IMR-90 (cell line): Measurements from ENCODE around the gene CCDC102A. TPM values are rescaled to one million over a fixed set of nuclear protein-coding genes. Genes with fewer than 3 reads are reported as not detected.

ENCODE experiments used
- ATAC-seq: fragments of 200-7000 bp; cut with Tn5 transposase; 2 replicates; pipeline ENCODE4 v1.9.1; 2020; ENCODE audit warnings: low read depth, mild to moderate bottlenecking, moderate library complexity
- BruUV-seq: library from RNA; stranded (reverse); fragments of 400-500 nt; replicated peaks from 2 replicates; lab custom pipeline; 2021; lab: Mats Ljungman, UMichigan
- CTCF ChIA-PET: fragments of 300-600 bp; formaldehyde crosslinking; extraction: SDS; loops from one replicate; lab custom pipeline; 2021; ENCODE audit warnings: antibody characterized with exemption; lab: Yijun Ruan, JAX
- POLR2A ChIA-PET: fragments of 300-600 bp; sonication (Branson Sonifier 250); formaldehyde crosslinking; loops from one replicate; lab custom pipeline; 2022; ENCODE audit warnings: antibody characterized with exemption; ENCODE audit not compliant: unreplicated experiment; lab: Charles Lee
- DNase-seq: peaks from one replicate; pipeline ENCODE4 v3.0.0; 2013
- H2AFZ ChIP-seq: replicated peaks from 2 replicates; pipeline ENCODE3; 2013; ENCODE audit warnings: low read length, mild to moderate bottlenecking; ENCODE audit not compliant: poor library complexity
- H2AK5ac ChIP-seq: 2 replicates; pipeline ENCODE4 v1.6.1; 2013; ENCODE audit warnings: low read depth, low read length, inconsistent platforms
- H2AK9ac ChIP-seq: replicated peaks from 2 replicates; pipeline ENCODE3; 2013; ENCODE audit warnings: mild to moderate bottlenecking, low read depth, low read length, moderate library complexity; ENCODE audit not compliant: poor library complexity
- H2BK120ac ChIP-seq: 2 replicates; pipeline ENCODE4 v1.6.1; 2013; ENCODE audit warnings: low read depth, low read length, inconsistent platforms
- H2BK15ac ChIP-seq: 3 replicates; pipeline ENCODE4 v1.6.1; 2013; ENCODE audit warnings: low read depth, low read length, inconsistent platforms
- H2BK20ac ChIP-seq: 2 replicates; pipeline ENCODE4 v1.6.1; 2013; ENCODE audit warnings: low read depth, mild to moderate bottlenecking, inconsistent platforms, low read length, moderate library complexity
- H2BK5ac ChIP-seq: 2 replicates; pipeline ENCODE4 v1.6.1; 2013; ENCODE audit warnings: mild to moderate bottlenecking, low read depth, low read length, inconsistent platforms; ENCODE audit not compliant: poor library complexity, severe bottlenecking
- H3K14ac ChIP-seq: replicated peaks from 2 replicates; pipeline ENCODE4 v1.6.1; 2013; ENCODE audit warnings: low read depth, low read length, inconsistent platforms
- H3K18ac ChIP-seq: 2 replicates; pipeline ENCODE4 v1.6.1; 2013; ENCODE audit warnings: low read depth, low read length, control low read depth
- H3K23ac ChIP-seq: 2 replicates; pipeline ENCODE4 v1.6.1; 2013; ENCODE audit warnings: low read depth, low read length, inconsistent platforms
- H3K27ac ChIP-seq: 2 replicates; pipeline ENCODE4 v1.5.1; 2013; ENCODE audit warnings: mild to moderate bottlenecking, control low read depth, low read length; ENCODE audit not compliant: insufficient read depth
- H3K27me3 ChIP-seq: 2 replicates; pipeline ENCODE4 v1.6.1; 2013; ENCODE audit warnings: low read length; ENCODE audit not compliant: control insufficient read depth, insufficient read depth
- H3K36me3 ChIP-seq: 2 replicates; pipeline ENCODE4 v1.6.1; 2013; ENCODE audit warnings: low read length, mixed read lengths; ENCODE audit not compliant: control insufficient read depth, insufficient read depth
- H3K4ac ChIP-seq: 2 replicates; pipeline ENCODE4 v1.6.1; 2013; ENCODE audit warnings: low read depth, low read length, inconsistent platforms
- H3K4me1 ChIP-seq: 2 replicates; pipeline ENCODE4 v1.6.1; 2013; ENCODE audit warnings: low read length, mixed read lengths; ENCODE audit not compliant: control insufficient read depth, insufficient read depth
- H3K4me2 ChIP-seq: 2 replicates; pipeline ENCODE4 v1.6.1; 2013; ENCODE audit warnings: low read depth, mild to moderate bottlenecking, control low read depth, low read length, moderate library complexity
- H3K4me3 ChIP-seq: 2 replicates; pipeline ENCODE4 v1.5.1; 2013; ENCODE audit warnings: low read depth, mild to moderate bottlenecking, control low read depth, low read length, moderate library complexity; ENCODE audit not compliant: insufficient read depth
- H3K56ac ChIP-seq: 2 replicates; pipeline ENCODE4 v1.6.1; 2013; ENCODE audit warnings: low read length, inconsistent platforms; ENCODE audit not compliant: insufficient read depth; ENCODE audit errors: extremely low read depth
- H3K79me1 ChIP-seq, 2 experiments: 2 replicates each; pipeline ENCODE4 v1.6.1; 2013; ENCODE audit warnings: low read length in 2 of 2, inconsistent platforms in 1 of 2, low read depth in 1 of 2
- H3K9ac ChIP-seq: 2 replicates; pipeline ENCODE4 v1.6.1; 2013; ENCODE audit warnings: low read depth, low read length, control low read depth
- H3K9me1 ChIP-seq: 2 replicates; pipeline ENCODE4 v1.6.1; 2013; ENCODE audit warnings: low read length, inconsistent platforms; ENCODE audit not compliant: insufficient read depth
- H3K9me3 ChIP-seq: 2 replicates; pipeline ENCODE4 v1.6.1; 2013; ENCODE audit warnings: low read length; ENCODE audit not compliant: control insufficient read depth, insufficient read depth
- H4K20me1 ChIP-seq: 2 replicates; pipeline ENCODE4 v1.6.1; 2013; ENCODE audit warnings: low read length, inconsistent platforms; ENCODE audit not compliant: insufficient read depth
- H4K5ac ChIP-seq: 2 replicates; pipeline ENCODE4 v1.6.1; 2013; ENCODE audit warnings: mild to moderate bottlenecking, low read depth, low read length, control low read depth
- H4K8ac ChIP-seq, 2 experiments: 2 replicates each; pipeline ENCODE4 v1.6.1; 2013; ENCODE audit warnings: low read depth in 2 of 2, low read length in 2 of 2, control low read depth in 1 of 2, inconsistent platforms in 1 of 2
- H4K91ac ChIP-seq: 2 replicates; pipeline ENCODE4 v1.6.1; 2013; ENCODE audit warnings: low read depth, low read length, inconsistent platforms; ENCODE audit not compliant: insufficient read depth
- BHLHE40 ChIP-seq: fragments of 150-350 bp; IDR thresholded peaks from 2 replicates; pipeline ENCODE4 v1.6.1; 2016; ENCODE audit warnings: mild to moderate bottlenecking, low read depth, low read length
- CHD1 ChIP-seq: IDR thresholded peaks from 2 replicates; pipeline ENCODE4 v1.6.1; 2012; ENCODE audit warnings: low read depth, low read length, improper control_type of control experiment
- CTCF ChIP-seq: conservative IDR thresholded peaks from 2 replicates; pipeline ENCODE4 v1.5.1; 2012; ENCODE audit warnings: mild to moderate bottlenecking, low read depth, low read length, improper control_type of control experiment
- ELK1 ChIP-seq: fragments of 150-350 bp; IDR thresholded peaks from 2 replicates; pipeline ENCODE4 v1.6.1; 2016; ENCODE audit warnings: low read depth, mild to moderate bottlenecking, low read length, moderate library complexity, borderline replicate concordance
- FOS ChIP-seq: fragments of 150-350 bp; IDR thresholded peaks from 2 replicates; pipeline ENCODE4 v1.6.1; 2016; ENCODE audit warnings: low read depth, low read length
- MAZ ChIP-seq: IDR thresholded peaks from 2 replicates; pipeline ENCODE4 v1.6.1; 2012; ENCODE audit warnings: low read depth, mild to moderate bottlenecking, low read length, improper control_type of control experiment, moderate library complexity, borderline replicate concordance
- WGBS, 2 experiments: methylation state at CpG; one replicate each; pipeline versions ENCODE4 v1.1.5 to v1.1.7; 2013; ENCODE audit warnings: missing lambda C conversion rate in 2 of 2; ENCODE audit not compliant: insufficient read length in 1 of 2; ENCODE audit errors: extremely low coverage in 2 of 2; 5-methylcytosine and 5-hydroxymethylcytosine counted together
- dilution Hi-C: fragments of 300-500 bp; cut with HindIII; formaldehyde crosslinking; loops from one replicate; pipeline ENCODE4 v1.14.3; 2018; ENCODE audit warnings: low sequenced_read_pairs; ENCODE audit not compliant: unreplicated experiment
- in situ Hi-C: fragments of 300-500 bp; cut with MboI; formaldehyde crosslinking; loops from 3 replicates; pipeline ENCODE4 v1.14.3; 2019; ENCODE audit warnings: low sequenced_read_pairs, inconsistent platforms, mixed read lengths
- intact Hi-C: fragments of 100-400 bp; cut with micrococcal nuclease; formaldehyde crosslinking; loops from 2 replicates; pipeline ENCODE4 v1.10.0; 2022
- polyA plus RNA-seq, 3 experiments: library from polyadenylated mRNA; depleted of rRNA; stranded (reverse); fragments of >200 nt; gene quantifications; 2 replicates each; pipeline ENCODE4 v1.2.3, GENCODE V29; 2012; ENCODE audit warnings: low replicate concordance in 1 of 3
- total RNA-seq: library from RNA; depleted of rRNA; stranded (reverse); fragments of >200 nt; gene quantifications from 2 replicates; pipeline ENCODE4 v1.2.3, GENCODE V29; 2012

Gene CCDC102A
- total and polyA plus RNA-seq, 2 of the 4 experiments (the other 2 are of a cell fraction), result 5.4 to 8.5 TPM

- Histone ChIP-seq H3K18ac (no peak overlapping the region), H3K4me3 (no peak overlapping the region), H3K36me3 (peaks cover 20% of the 10 kb centered on the region), H2BK120ac (no peak overlapping the region), H3K4me1 (no peaks in the 10 kb centered on the region; the same call in 1 of the 2 replicates), H2AK5ac (no peak overlapping the region), H2BK15ac (no peak overlapping the region), H3K9me3 (no peaks in the 10 kb centered on the region), H3K79me1 (no peaks in the 10 kb centered on the region), H3K9me1 (peaks cover 6% of the 10 kb centered on the region; the same call in 1 of the 2 replicates), H3K23ac (no peak overlapping the region), H2BK5ac (no peak overlapping the region), H3K4me2 (no peak overlapping the region), H3K4ac (no peak overlapping the region), H4K8ac (no peak overlapping the region), H3K56ac (no peak overlapping the region), H2AK9ac (no peak overlapping the region), H2AFZ (no peak overlapping the region), H4K5ac (no peak overlapping the region), H3K27ac (no peak overlapping the region), H3K14ac (no peak overlapping the region), H3K9ac (no peak overlapping the region), H4K20me1 (no peaks in the 10 kb centered on the region), H2BK20ac (no peak overlapping the region), H4K91ac (no peak overlapping the region), H3K27me3 (no peaks in the 10 kb centered on the region)
- TF ChIP-seq CHD1 (no peak), CTCF (no peak), ELK1 (no peak), FOS (no peak), BHLHE40 (no peak), MAZ (no peak)
- ChIA-PET CTCF (no interaction called here), POLR2A (no interaction called here)
- DNase-seq (no peak), ATAC-seq (no peak)
- intact Hi-C loops (loop anchor here (2.0 kb wide), 1 partner anchor 99 kb away; no protein-coding TSS in a partner anchor), dilution Hi-C loops (no loop called here), in situ Hi-C loops (no loop called here)
- WGBS, 2 experiments, result 98% methylated on average over 11 of the region's 31 CpGs; no CpG with 5 or more reads in 1 of the 2 experiments
- BruUV-seq, result no TSS peak
Observed at GRCh38 chr16:57517397-57518367, 18.7 kb downstream of the CCDC102A start.
